ENCODE data around the gene UBE4B.

DNA sequence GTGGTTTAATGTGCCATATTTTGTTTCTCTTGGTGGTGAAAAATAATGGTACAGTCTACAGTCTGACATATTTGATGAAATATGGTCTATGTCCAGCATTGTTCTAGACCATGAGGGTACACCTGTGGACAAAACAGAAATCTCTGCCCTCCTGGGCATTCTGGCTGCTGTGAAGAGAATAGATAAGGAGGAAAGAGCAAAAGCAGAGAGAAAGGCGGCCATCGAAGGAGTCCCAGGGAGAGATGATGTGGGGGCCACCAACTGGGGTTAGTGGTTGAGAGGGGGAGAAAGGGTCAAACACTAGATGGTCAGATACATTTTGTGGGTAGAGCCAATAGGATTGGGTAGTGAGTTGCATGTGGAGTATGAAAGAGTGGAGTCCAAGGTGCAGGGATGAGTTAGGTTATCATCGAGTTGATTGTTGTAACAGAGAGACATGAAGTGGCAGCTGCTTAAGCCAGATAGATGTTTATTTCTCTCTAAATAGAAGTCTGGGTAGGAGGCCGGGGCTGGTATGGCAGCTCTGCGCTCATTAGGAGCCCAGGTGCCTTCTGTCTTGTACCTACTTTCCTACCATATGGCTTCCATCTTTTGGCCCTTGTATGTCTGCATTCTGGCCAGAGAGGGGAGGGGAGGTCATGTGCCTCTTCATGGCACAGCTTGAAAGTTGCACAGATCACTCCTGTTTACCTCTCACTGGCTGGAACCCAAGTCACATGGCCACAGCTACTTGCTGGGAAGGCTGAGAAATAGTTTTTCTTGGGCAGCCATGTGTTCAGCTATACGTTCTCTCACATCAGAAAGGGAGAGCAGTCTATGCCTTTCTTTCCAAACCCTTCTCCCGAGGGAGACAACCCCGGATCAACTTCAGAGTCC, 13.0 kb downstream of the UBE4B start:
- TF ChIP-seq POLR2AphosphoS5 (IDR thresholded peaks at IDR 0.05; ENCODE audit: low read depth) (no peak), EZH2 (IDR thresholded peaks at IDR 0.05; ENCODE audit: low read depth, unreplicated experiment) (no peak), JUNB (IDR thresholded peaks at IDR 0.05; ENCODE audit: unreplicated experiment) (no peak), ZNF114 (CRISPR knock-in tag; IDR thresholded peaks at IDR 0.05) (no peak), CREB1 (CRISPR knock-in tag; IDR thresholded peaks at IDR 0.05; ENCODE audit: low read depth) (no peak), ZNF331 (CRISPR knock-in tag; IDR thresholded peaks at IDR 0.05; ENCODE audit: low read depth) (no peak), EZH2phosphoT487 (IDR thresholded peaks at IDR 0.05; ENCODE audit: unreplicated experiment) (no peak)
- TF ChIP-seq, protein P1, sequence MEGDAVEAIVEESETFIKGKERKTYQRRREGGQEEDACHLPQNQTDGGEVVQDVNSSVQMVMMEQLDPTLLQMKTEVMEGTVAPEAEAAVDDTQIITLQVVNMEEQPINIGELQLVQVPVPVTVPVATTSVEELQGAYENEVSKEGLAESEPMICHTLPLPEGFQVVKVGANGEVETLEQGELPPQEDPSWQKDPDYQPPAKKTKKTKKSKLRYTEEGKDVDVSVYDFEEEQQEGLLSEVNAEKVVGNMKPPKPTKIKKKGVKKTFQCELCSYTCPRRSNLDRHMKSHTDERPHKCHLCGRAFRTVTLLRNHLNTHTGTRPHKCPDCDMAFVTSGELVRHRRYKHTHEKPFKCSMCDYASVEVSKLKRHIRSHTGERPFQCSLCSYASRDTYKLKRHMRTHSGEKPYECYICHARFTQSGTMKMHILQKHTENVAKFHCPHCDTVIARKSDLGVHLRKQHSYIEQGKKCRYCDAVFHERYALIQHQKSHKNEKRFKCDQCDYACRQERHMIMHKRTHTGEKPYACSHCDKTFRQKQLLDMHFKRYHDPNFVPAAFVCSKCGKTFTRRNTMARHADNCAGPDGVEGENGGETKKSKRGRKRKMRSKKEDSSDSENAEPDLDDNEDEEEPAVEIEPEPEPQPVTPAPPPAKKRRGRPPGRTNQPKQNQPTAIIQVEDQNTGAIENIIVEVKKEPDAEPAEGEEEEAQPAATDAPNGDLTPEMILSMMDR (conservative IDR thresholded peaks at IDR 0.05; ENCODE audit: low read depth in 2 of 2), result no peak
- TF ChIP-seq, protein P2, sequence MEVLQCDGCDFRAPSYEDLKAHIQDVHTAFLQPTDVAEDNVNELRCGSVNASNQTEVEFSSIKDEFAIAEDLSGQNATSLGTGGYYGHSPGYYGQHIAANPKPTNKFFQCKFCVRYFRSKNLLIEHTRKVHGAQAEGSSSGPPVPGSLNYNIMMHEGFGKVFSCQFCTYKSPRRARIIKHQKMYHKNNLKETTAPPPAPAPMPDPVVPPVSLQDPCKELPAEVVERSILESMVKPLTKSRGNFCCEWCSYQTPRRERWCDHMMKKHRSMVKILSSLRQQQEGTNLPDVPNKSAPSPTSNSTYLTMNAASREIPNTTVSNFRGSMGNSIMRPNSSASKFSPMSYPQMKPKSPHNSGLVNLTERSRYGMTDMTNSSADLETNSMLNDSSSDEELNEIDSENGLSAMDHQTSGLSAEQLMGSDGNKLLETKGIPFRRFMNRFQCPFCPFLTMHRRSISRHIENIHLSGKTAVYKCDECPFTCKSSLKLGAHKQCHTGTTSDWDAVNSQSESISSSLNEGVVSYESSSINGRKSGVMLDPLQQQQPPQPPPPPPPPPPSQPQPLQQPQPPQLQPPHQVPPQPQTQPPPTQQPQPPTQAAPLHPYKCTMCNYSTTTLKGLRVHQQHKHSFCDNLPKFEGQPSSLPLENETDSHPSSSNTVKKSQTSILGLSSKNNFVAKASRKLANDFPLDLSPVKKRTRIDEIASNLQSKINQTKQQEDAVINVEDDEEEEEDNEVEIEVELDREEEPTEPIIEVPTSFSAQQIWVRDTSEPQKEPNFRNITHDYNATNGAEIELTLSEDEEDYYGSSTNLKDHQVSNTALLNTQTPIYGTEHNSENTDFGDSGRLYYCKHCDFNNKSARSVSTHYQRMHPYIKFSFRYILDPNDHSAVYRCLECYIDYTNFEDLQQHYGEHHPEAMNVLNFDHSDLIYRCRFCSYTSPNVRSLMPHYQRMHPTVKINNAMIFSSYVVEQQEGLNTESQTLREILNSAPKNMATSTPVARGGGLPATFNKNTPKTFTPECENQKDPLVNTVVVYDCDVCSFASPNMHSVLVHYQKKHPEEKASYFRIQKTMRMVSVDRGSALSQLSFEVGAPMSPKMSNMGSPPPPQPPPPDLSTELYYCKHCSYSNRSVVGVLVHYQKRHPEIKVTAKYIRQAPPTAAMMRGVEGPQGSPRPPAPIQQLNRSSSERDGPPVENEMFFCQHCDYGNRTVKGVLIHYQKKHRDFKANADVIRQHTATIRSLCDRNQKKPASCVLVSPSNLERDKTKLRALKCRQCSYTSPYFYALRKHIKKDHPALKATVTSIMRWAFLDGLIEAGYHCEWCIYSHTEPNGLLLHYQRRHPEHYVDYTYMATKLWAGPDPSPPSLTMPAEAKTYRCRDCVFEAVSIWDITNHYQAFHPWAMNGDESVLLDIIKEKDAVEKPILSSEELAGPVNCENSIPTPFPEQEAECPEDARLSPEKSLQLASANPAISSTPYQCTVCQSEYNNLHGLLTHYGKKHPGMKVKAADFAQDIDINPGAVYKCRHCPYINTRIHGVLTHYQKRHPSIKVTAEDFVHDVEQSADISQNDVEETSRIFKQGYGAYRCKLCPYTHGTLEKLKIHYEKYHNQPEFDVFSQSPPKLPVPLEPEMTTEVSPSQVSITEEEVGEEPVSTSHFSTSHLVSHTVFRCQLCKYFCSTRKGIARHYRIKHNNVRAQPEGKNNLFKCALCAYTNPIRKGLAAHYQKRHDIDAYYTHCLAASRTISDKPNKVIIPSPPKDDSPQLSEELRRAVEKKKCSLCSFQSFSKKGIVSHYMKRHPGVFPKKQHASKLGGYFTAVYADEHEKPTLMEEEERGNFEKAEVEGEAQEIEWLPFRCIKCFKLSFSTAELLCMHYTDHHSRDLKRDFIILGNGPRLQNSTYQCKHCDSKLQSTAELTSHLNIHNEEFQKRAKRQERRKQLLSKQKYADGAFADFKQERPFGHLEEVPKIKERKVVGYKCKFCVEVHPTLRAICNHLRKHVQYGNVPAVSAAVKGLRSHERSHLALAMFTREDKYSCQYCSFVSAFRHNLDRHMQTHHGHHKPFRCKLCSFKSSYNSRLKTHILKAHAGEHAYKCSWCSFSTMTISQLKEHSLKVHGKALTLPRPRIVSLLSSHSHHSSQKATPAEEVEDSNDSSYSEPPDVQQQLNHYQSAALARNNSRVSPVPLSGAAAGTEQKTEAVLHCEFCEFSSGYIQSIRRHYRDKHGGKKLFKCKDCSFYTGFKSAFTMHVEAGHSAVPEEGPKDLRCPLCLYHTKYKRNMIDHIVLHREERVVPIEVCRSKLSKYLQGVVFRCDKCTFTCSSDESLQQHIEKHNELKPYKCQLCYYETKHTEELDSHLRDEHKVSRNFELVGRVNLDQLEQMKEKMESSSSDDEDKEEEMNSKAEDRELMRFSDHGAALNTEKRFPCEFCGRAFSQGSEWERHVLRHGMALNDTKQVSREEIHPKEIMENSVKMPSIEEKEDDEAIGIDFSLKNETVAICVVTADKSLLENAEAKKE (CRISPR knock-in tag; IDR thresholded peaks at IDR 0.05), result no peak
- TF ChIP-seq, protein P3, sequence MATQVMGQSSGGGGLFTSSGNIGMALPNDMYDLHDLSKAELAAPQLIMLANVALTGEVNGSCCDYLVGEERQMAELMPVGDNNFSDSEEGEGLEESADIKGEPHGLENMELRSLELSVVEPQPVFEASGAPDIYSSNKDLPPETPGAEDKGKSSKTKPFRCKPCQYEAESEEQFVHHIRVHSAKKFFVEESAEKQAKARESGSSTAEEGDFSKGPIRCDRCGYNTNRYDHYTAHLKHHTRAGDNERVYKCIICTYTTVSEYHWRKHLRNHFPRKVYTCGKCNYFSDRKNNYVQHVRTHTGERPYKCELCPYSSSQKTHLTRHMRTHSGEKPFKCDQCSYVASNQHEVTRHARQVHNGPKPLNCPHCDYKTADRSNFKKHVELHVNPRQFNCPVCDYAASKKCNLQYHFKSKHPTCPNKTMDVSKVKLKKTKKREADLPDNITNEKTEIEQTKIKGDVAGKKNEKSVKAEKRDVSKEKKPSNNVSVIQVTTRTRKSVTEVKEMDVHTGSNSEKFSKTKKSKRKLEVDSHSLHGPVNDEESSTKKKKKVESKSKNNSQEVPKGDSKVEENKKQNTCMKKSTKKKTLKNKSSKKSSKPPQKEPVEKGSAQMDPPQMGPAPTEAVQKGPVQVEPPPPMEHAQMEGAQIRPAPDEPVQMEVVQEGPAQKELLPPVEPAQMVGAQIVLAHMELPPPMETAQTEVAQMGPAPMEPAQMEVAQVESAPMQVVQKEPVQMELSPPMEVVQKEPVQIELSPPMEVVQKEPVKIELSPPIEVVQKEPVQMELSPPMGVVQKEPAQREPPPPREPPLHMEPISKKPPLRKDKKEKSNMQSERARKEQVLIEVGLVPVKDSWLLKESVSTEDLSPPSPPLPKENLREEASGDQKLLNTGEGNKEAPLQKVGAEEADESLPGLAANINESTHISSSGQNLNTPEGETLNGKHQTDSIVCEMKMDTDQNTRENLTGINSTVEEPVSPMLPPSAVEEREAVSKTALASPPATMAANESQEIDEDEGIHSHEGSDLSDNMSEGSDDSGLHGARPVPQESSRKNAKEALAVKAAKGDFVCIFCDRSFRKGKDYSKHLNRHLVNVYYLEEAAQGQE (IDR thresholded peaks at IDR 0.05; ENCODE audit: unreplicated experiment), result no peak

Data from GM23338 (cell line).